ENCODE results near the gene SMYD3. TPM values are rescaled to one million over a fixed set of nuclear protein-coding genes. Genes with fewer than 3 reads are reported as not detected.

Gene SMYD3
- total and polyA plus RNA-seq, 2 donors (not counting 3 experiments of a cell fraction or from before 2014, with no cell fraction given): 16.0 to 32.1 TPM

DNA sequence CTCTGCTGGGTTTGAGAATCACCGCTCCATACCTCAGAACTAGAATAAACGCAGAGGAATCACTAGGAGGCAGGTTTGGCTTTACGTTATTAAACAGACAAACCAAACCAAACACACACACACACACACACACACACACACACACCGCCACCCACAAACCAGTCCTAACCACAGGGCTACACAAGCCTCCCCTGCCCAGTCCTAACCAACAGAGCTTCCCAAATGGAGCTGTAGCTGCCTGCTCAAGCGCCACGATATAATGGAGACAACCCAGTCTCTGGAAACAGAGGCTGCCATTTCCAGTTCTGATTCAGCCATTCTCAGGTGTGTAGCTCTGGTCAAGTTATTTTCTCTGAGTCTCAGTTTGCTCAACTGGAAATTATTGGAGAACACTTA, 519.1 kb downstream of the SMYD3 start:
- Histone ChIP-seq H3K27ac (ENCODE audit: insufficient read depth, low read depth, low read length) (no peak overlapping the region), H3K9me3 (replicated peaks; ENCODE audit: control insufficient read depth, insufficient read depth, low read length) (no peaks in the 10 kb centered on the region), H4K20me1 (replicated peaks; ENCODE audit: control insufficient read depth, extremely low read depth, insufficient read depth, low read length) (no peaks in the 10 kb centered on the region), H3K9ac (replicated peaks; ENCODE audit: extremely low read depth, insufficient read depth, low read length) (no peak overlapping the region), H2AFZ (ENCODE audit: low read depth, low read length) (no peak overlapping the region), H3K79me2 (ENCODE audit: control insufficient read depth, insufficient read depth, low read length) (no peaks in the 10 kb centered on the region), H3K4me2 (ENCODE audit: insufficient read depth, low read length) (no peak overlapping the region), H3K4me3 (replicated peaks in 1 of 3; ENCODE audit: insufficient read depth in 1 of 3, low read depth in 1 of 3, low read length in 3 of 3) (no peak overlapping the region), H3K36me3 (ENCODE audit: control insufficient read depth in 2 of 2, extremely low read depth in 1 of 2, insufficient read depth in 2 of 2, low read length in 2 of 2) (no peaks in the 10 kb centered on the region), H3K4me1 (ENCODE audit: control insufficient read depth, extremely low read depth, insufficient read depth, low read length) (peaks cover 12% of the 10 kb centered on the region), H3K27me3 (ENCODE audit: control insufficient read depth in 2 of 2, insufficient read depth in 2 of 2, low read length in 2 of 2) (no peaks in the 10 kb centered on the region), H3K9me1 (replicated peaks; ENCODE audit: control insufficient read depth, extremely low read depth, insufficient read depth, low read length) (no peaks in the 10 kb centered on the region)
- intact Hi-C loops (cut with micrococcal nuclease): no loop called here
- DNase-seq (ENCODE audit: low read depth, low spot score) (no peak), FAIRE-seq (no peak)
- no TSS peak for BruUV-seq (replicated peaks)
- dilution Hi-C loops (cut with MboI; ENCODE audit: extremely low pct_ligation_motif_present, low sequenced_read_pairs): no loop called here
- no peak for TF ChIP-seq GATA2 (IDR thresholded peaks at IDR 0.05; ENCODE audit: insufficient read depth, insufficient read length, low read depth, low read length)
- no peak for TF ChIP-seq JUN (IDR thresholded peaks at IDR 0.05; ENCODE audit: borderline replicate concordance, insufficient read depth, insufficient read length, low read depth)
- no peak for TF ChIP-seq POLR2AphosphoS5 (IDR thresholded peaks at IDR 0.05; ENCODE audit: insufficient read depth, low read depth, low read length)
- no peak for TF ChIP-seq POLR2A (IDR thresholded peaks at IDR 0.05; ENCODE audit: low read depth, low read length)
- TF ChIP-seq MYC (IDR thresholded peaks at IDR 0.05; ENCODE audit: low read depth, low read length): no peak
- no peak for TF ChIP-seq FOS (IDR thresholded peaks at IDR 0.05; ENCODE audit: borderline replicate concordance, insufficient read depth, low read length)
- TF ChIP-seq, protein P1, sequence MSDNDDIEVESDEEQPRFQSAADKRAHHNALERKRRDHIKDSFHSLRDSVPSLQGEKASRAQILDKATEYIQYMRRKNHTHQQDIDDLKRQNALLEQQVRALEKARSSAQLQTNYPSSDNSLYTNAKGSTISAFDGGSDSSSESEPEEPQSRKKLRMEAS (IDR thresholded peaks at IDR 0.05; ENCODE audit: insufficient read depth, insufficient read length): no peak
- no peak for TF ChIP-seq EZH2 (IDR thresholded peaks at IDR 0.05; ENCODE audit: borderline replicate concordance, low read depth, low read length, severe bottlenecking)
- TF ChIP-seq, protein P2, sequence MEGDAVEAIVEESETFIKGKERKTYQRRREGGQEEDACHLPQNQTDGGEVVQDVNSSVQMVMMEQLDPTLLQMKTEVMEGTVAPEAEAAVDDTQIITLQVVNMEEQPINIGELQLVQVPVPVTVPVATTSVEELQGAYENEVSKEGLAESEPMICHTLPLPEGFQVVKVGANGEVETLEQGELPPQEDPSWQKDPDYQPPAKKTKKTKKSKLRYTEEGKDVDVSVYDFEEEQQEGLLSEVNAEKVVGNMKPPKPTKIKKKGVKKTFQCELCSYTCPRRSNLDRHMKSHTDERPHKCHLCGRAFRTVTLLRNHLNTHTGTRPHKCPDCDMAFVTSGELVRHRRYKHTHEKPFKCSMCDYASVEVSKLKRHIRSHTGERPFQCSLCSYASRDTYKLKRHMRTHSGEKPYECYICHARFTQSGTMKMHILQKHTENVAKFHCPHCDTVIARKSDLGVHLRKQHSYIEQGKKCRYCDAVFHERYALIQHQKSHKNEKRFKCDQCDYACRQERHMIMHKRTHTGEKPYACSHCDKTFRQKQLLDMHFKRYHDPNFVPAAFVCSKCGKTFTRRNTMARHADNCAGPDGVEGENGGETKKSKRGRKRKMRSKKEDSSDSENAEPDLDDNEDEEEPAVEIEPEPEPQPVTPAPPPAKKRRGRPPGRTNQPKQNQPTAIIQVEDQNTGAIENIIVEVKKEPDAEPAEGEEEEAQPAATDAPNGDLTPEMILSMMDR (IDR thresholded peaks at IDR 0.05; ENCODE audit: extremely low read depth in 1 of 2, insufficient read depth in 1 of 2, low read depth in 1 of 2, low read length in 2 of 2): no peak
- ChIA-PET CTCF (interaction anchor here (2.5 to 2.8 kb wide), 2 partner anchors 99 to 835 kb away, joined by 9 to 15 read pairs; no protein-coding TSS in a partner anchor), POLR2A (no interaction called here)
